Spleen (tissue), 11 donors: Measurements from ENCODE around the gene SMARCD3. TPM values are rescaled to one million over a fixed set of nuclear protein-coding genes. Genes with fewer than 3 reads are reported as not detected.

Source experiments
- DNase-seq: peaks from one replicate; pipeline ENCODE4 v3.0.0-alpha.2; 2020
- H3K27ac ChIP-seq, 8 donors: fragments of 200-600 bp; sonication (generic) in 7 of 8; 1 replicate in 4 of 8; 2 replicates in 4 of 8; pipeline versions ENCODE4 v1.5.0 to v1.8.0; 2016 to 2021; ENCODE audit warnings: inconsistent platforms in 4 of 8, mild to moderate bottlenecking in 4 of 8, moderate library complexity in 1 of 8
- H3K27me3 ChIP-seq, 7 donors: fragments of 200-600 bp; sonication (generic) in 6 of 7; replicated peaks in 1 of 7; 1 replicate in 4 of 7; 2 replicates in 3 of 7; pipeline versions ENCODE4 v1.5.0 to v1.8.0; 2016 to 2021; ENCODE audit warnings: inconsistent platforms in 3 of 7, mild to moderate bottlenecking in 1 of 7
- H3K36me3 ChIP-seq, 6 donors: fragments of 200-600 bp; sonication (generic) in 5 of 6; 1 replicate in 4 of 6; 2 replicates in 2 of 6; pipeline versions ENCODE4 v1.5.0 to v1.8.0; 2016 to 2021; ENCODE audit warnings: inconsistent platforms in 2 of 6
- H3K4me1 ChIP-seq, 6 donors: fragments of 200-600 bp; sonication (generic) in 5 of 6; 1 replicate in 3 of 6; 2 replicates in 3 of 6; pipeline versions ENCODE4 v1.5.0 to v1.8.0; 2016 to 2021; ENCODE audit warnings: inconsistent platforms in 3 of 6
- H3K4me3 ChIP-seq, 8 donors: fragments of 200-600 bp; sonication (generic) in 7 of 8; 1 replicate in 4 of 8; 2 replicates in 4 of 8; pipeline versions ENCODE4 v1.5.0 to v1.8.0; 2016 to 2021; ENCODE audit warnings: inconsistent platforms in 4 of 8, mild to moderate bottlenecking in 4 of 8, moderate library complexity in 2 of 8
- H3K9me3 ChIP-seq, 8 donors: fragments of 200-600 bp; sonication (generic) in 7 of 8; 1 replicate in 4 of 8; 2 replicates in 4 of 8; pipeline versions ENCODE4 v1.5.0 to v1.8.0; 2016 to 2021; ENCODE audit warnings: inconsistent platforms in 4 of 8
- CTCF ChIP-seq, 11 experiments: fragments of 200-600 bp in 7 of 11; fragments of 450-650 bp in 4 of 11; sonication (generic) in 4 of 11; IDR thresholded peaks in 8 of 11; conservative IDR thresholded peaks in 3 of 11; 1 replicate in 7 of 11; 2 replicates in 4 of 11; pipeline versions ENCODE4 v1.4.0 to v1.8.0; 2016 to 2021; ENCODE audit warnings: antibody characterized with exemption in 11 of 11, inconsistent platforms in 4 of 11, mild to moderate bottlenecking in 1 of 11
- POLR2A ChIP-seq, 3 donors: fragments of 450-650 bp; IDR thresholded peaks; one replicate each; pipeline ENCODE4 v1.5.1; 2017; ENCODE audit warnings: antibody characterized with exemption in 3 of 3, mild to moderate bottlenecking in 1 of 3
- POLR2AphosphoS5 ChIP-seq, 3 donors: sonication (generic); formaldehyde crosslinking; IDR thresholded peaks; one replicate each; pipeline ENCODE4 v1.5.1; 2017; ENCODE audit warnings: antibody characterized with exemption in 3 of 3
- WGBS, 5 donors: extraction: QIAGEN DNeasy Blood & Tissue Kit in 3 of 5; methylation state at CpG; one replicate each; pipeline versions ENCODE4 v1.1.5 to v1.1.7; 2013 to 2018; 5-methylcytosine and 5-hydroxymethylcytosine counted together
- intact Hi-C: fragments of 100-400 bp; cut with DNase I; formaldehyde crosslinking; loops from one replicate; pipeline ENCODE4 v1.15.0; 2023; ENCODE audit warnings: low total_unique reads
- polyA plus RNA-seq, 3 donors: library from polyadenylated mRNA; stranded (reverse); fragments of 200-250 nt; gene quantifications; one replicate each; pipeline ENCODE4 v1.2.1, GENCODE V29; 2013
- total RNA-seq, 7 donors: library from RNA; depleted of rRNA in 3 of 7; stranded (reverse); fragments of >200 nt in 3 of 7; fragmentation: NEBNext Ultra II Directional in 4 of 7; extraction: Animal tissue kit (Norgen Biotek cat#: 25700) in 4 of 7; gene quantifications; one replicate each; pipeline versions ENCODE4 v1.1.0 to v1.2.1, GENCODE V29; 2016 to 2021
- donor health status: healthy with polysubstance abuse.
- donor health status: DM: no; HTN: no; CAD: no; lungs with moderate emphysema.
- donor health status: DM: no; HTN: no; CAD: no.
- donor health status: Bipolar disorder and iron deficiency.
- donor health status: healthy.
- donor health status: DM: no; HTN: no; CAD: no.
- donor health status: DM: yes; HTN: yes; CAD: no.

SMARCD3 gene
- total and polyA plus RNA-seq, 10 donors = 8.8 to 40.2 (median 16.5) TPM

GRCh38 chr7:151209588-151209987 lies 38.9 kb downstream of the SMARCD3 start:
- Histone ChIP-seq H3K27ac (no peak overlapping the region), H3K36me3 (peaks cover 0 to 30% (median 26%) of the 10 kb centered on the region in 6 donors), H3K27me3 (peaks cover 0 to 34% (median 7%) of the 10 kb centered on the region in 7 donors), H3K4me1 (peaks cover 0 to 16% (median 0%) of the 10 kb centered on the region in 6 donors), H3K4me3 (no peak overlapping the region), H3K9me3 (no peaks in the 10 kb centered on the region)
- intact Hi-C loops = no loop called here
- no peak for TF ChIP-seq POLR2A (IDR thresholded peaks at IDR 0.05)
- no peak for TF ChIP-seq POLR2AphosphoS5 (IDR thresholded peaks at IDR 0.05)
- no peak for TF ChIP-seq CTCF (IDR thresholded peaks at IDR 0.05 in 8 of 11, conservative IDR thresholded peaks at IDR 0.05 in 3 of 11)
- 81 to 89% (median 87%) methylated on average over 6 of the region's 6 CpGs for WGBS, 5 donors
- DNase-seq = peak; percentile 33

GRCh38 chr7:151208253-151208862 lies 40.1 kb downstream of the SMARCD3 start:
- peak overlapping the region in 2 of 8 donors; percentile 26 to 49 for H3K27ac ChIP-seq
- intact Hi-C loops = no loop called here
- WGBS, 5 donors = 73 to 79% (median 78%) methylated on average over 9 of the region's 9 CpGs
- H3K9me3 ChIP-seq = no peaks in the 10 kb centered on the region
- peaks cover 0 to 16% (median 0%) of the 10 kb centered on the region in 6 donors for H3K4me1 ChIP-seq
- peaks cover 0 to 47% (median 12%) of the 10 kb centered on the region in 7 donors for H3K27me3 ChIP-seq
- no peak for TF ChIP-seq POLR2AphosphoS5 (IDR thresholded peaks at IDR 0.05)
- TF ChIP-seq POLR2A (IDR thresholded peaks at IDR 0.05) = no peak
- no peak for TF ChIP-seq CTCF (IDR thresholded peaks at IDR 0.05 in 8 of 11, conservative IDR thresholded peaks at IDR 0.05 in 3 of 11)
- DNase-seq = peak; percentile 30
- H3K4me3 ChIP-seq = no peak overlapping the region
- H3K36me3 ChIP-seq = peaks cover 0 to 18% (median 14%) of the 10 kb centered on the region in 6 donors

- peak; percentile 63 for DNase-seq
- H3K27me3 ChIP-seq = peaks cover 0 to 52% (median 12%) of the 10 kb centered on the region in 7 donors
- TF ChIP-seq CTCF (IDR thresholded peaks at IDR 0.05 in 8 of 11, conservative IDR thresholded peaks at IDR 0.05 in 3 of 11) = no peak
- no peak for TF ChIP-seq POLR2A (IDR thresholded peaks at IDR 0.05)
- peak in 1 of 3 donors; percentile 30 for TF ChIP-seq POLR2AphosphoS5 (IDR thresholded peaks at IDR 0.05)
These were observed 40.7 kb downstream of the SMARCD3 start for GRCh38 chr7:151207804-151208203.

GRCh38 chr7:151207315-151207714 lies 41.2 kb downstream of the SMARCD3 start:
- Histone ChIP-seq H3K36me3 (peaks cover 0 to 7% (median 3%) of the 10 kb centered on the region in 6 donors), H3K4me3 (no peak overlapping the region), H3K27me3 (peaks cover 0 to 52% (median 12%) of the 10 kb centered on the region in 7 donors), H3K4me1 (peaks cover 0 to 16% (median 0%) of the 10 kb centered on the region in 6 donors), H3K9me3 (no peaks in the 10 kb centered on the region), H3K27ac (peak overlapping the region in 3 of 8 donors; percentile 11 to 49 (median 26))
- 21 to 43% (median 28%) methylated on average over 9 of the region's 9 CpGs for WGBS, 5 donors
- no peak for DNase-seq
- intact Hi-C loops = no loop called here
- TF ChIP-seq POLR2A (IDR thresholded peaks at IDR 0.05) (no peak), POLR2AphosphoS5 (IDR thresholded peaks at IDR 0.05) (no peak), CTCF (IDR thresholded peaks at IDR 0.05 in 8 of 11, conservative IDR thresholded peaks at IDR 0.05 in 3 of 11) (no peak)

More at GRCh38 chr7:151207804-151208203, 40.7 kb downstream of the SMARCD3 start:
- intact Hi-C loops = no loop called here
- H3K9me3 ChIP-seq = no peaks in the 10 kb centered on the region
- H3K27ac ChIP-seq = peak overlapping the region in 3 of 8 donors; percentile 11 to 49 (median 26)
- H3K4me1 ChIP-seq = peaks cover 0 to 16% (median 0%) of the 10 kb centered on the region in 6 donors
- peaks cover 0 to 12% (median 8%) of the 10 kb centered on the region in 6 donors for H3K36me3 ChIP-seq
- 73 to 85% (median 81%) methylated on average over 6 to 12 of the region's 12 CpGs for WGBS, 5 donors
- H3K4me3 ChIP-seq = no peak overlapping the region
